ENCODE measurements around the gene F7. TPM values are rescaled to one million over a fixed set of nuclear protein-coding genes. Genes with fewer than 3 reads are reported as not detected.
"Not testable (repeated sequence)": the region's sequence is repeated elsewhere in the genome, so short reads cannot be mapped to it uniquely, and the experiment has no call there.

The F7 gene
- total RNA-seq (2014; rRNA removed) = not detected in 2 replicates
- Bru-seq, nascent RNA = not detected
- not detected for BruChase-seq, experiment 1, labeled RNA remaining after a 6-hour chase
- BruChase-seq, experiment 2, labeled RNA remaining after a 2-hour chase = percentile 8 among the genes with signal in this experiment
- long read RNA-seq = 0 reads

GRCh38 chr13:113105032-113105920 is at the start of gene F7:
TSS of gene F7 (plus strand) at chr13:113105791. CDS start at chr13:113105842, 51 bp downstream.
- Histone ChIP-seq H3K4me2 (ENCODE audit: low read length) (no peak within 1 kb of the TSS), H3K4me1 (ENCODE audit: insufficient read depth, low read length) (no peaks in the 10 kb centered on the region), H3K9ac (ENCODE audit: low read length) (no peak within 1 kb of the TSS), H3K27me3 (ENCODE audit: low read length) (no peaks in the 10 kb centered on the region), H3K9me2 (replicated peaks; ENCODE audit: low read length) (no peaks in the 10 kb centered on the region), H3F3A (ENCODE audit: low read length, unreplicated experiment) (no peaks in the 10 kb centered on the region), H3K36me3 (ENCODE audit: low read depth, low read length) (no peaks in the 10 kb centered on the region), H3K79me2 (ENCODE audit: low read length) (no peaks in the 10 kb centered on the region), H4K20me1 (ENCODE audit: low read length) (no peaks in the 10 kb centered on the region), H3K9me3 (ENCODE audit: low read length) (no peaks in the 10 kb centered on the region), H3K27ac (ENCODE audit: low read length) (no peak within 1 kb of the TSS), H2AFZ (ENCODE audit: low read length) (no peak within 1 kb of the TSS), H3K4me3 (ENCODE audit: low read length) (no peak within 1 kb of the TSS)
- ATAC-seq (peak; percentile 80), DNase-seq (peak; percentile 8)
- CTCF ChIA-PET = no interaction called here
- POLR2A ChIA-PET (ENCODE audit: unreplicated experiment) = no interaction called here
- intact Hi-C loops (cut with micrococcal nuclease) = no loop called here
- TF ChIP-seq EZH2phosphoT487 (IDR thresholded peaks at IDR 0.05; ENCODE audit: borderline replicate concordance, low read length) (no peak), EZH2 (IDR thresholded peaks at IDR 0.05; ENCODE audit: low read length, unreplicated experiment) (no peak), CTCF (conservative IDR thresholded peaks at IDR 0.05; ENCODE audit: low read depth, low read length) (no peak)
- BruUV-seq (replicated peaks) = no TSS peak

GRCh38 chr13:113057084-113057483 is 48.5 kb upstream of the F7 start:
- Histone ChIP-seq H3K4me3 (ENCODE audit: low read length) (no peak overlapping the region), H4K20me1 (ENCODE audit: low read length) (no peaks in the 10 kb centered on the region), H3K9ac (ENCODE audit: low read length) (no peak overlapping the region), H3K9me3 (ENCODE audit: low read length) (no peaks in the 10 kb centered on the region), H3K27ac (ENCODE audit: low read length) (no peak overlapping the region), H3K4me1 (ENCODE audit: insufficient read depth, low read length) (0 out of 2 replicates have a peak, but pooled peaks cover 3% of the 10 kb centered on the region), H3K36me3 (ENCODE audit: low read depth, low read length) (no peaks in the 10 kb centered on the region), H3K27me3 (ENCODE audit: low read length) (no peaks in the 10 kb centered on the region), H3K9me2 (replicated peaks; ENCODE audit: low read length) (no peaks in the 10 kb centered on the region), H2AFZ (ENCODE audit: low read length) (no peak overlapping the region), H3F3A (ENCODE audit: low read length, unreplicated experiment) (no peaks in the 10 kb centered on the region), H3K79me2 (ENCODE audit: low read length) (no peaks in the 10 kb centered on the region), H3K4me2 (ENCODE audit: low read length) (no peak overlapping the region)
- ChIA-PET POLR2A (ENCODE audit: unreplicated experiment) (no interaction called here), CTCF (no interaction called here)
- no peak for ATAC-seq
- intact Hi-C loops (cut with micrococcal nuclease) = no loop called here
- BruUV-seq (replicated peaks) = no TSS peak
- no peak for DNase-seq
- TF ChIP-seq EZH2phosphoT487 (IDR thresholded peaks at IDR 0.05; ENCODE audit: borderline replicate concordance, low read length) (no peak), CTCF (conservative IDR thresholded peaks at IDR 0.05; ENCODE audit: low read depth, low read length) (no peak)

- POLR2A ChIA-PET (ENCODE audit: unreplicated experiment); H3K9me2 ChIP-seq (replicated peaks; ENCODE audit: low read length); H3K4me3 ChIP-seq (ENCODE audit: low read length); H3K9ac ChIP-seq (ENCODE audit: low read length); H2AFZ ChIP-seq (ENCODE audit: low read length); BruUV-seq (replicated peaks); H3K27me3 ChIP-seq (ENCODE audit: low read length); ATAC-seq; H4K20me1 ChIP-seq (ENCODE audit: low read length); H3K4me2 ChIP-seq (ENCODE audit: low read length); H3K79me2 ChIP-seq (ENCODE audit: low read length); CTCF ChIA-PET; H3K27ac ChIP-seq (ENCODE audit: low read length); H3K9me3 ChIP-seq (ENCODE audit: low read length); intact Hi-C loops (cut with micrococcal nuclease); H3K4me1 ChIP-seq (ENCODE audit: insufficient read depth, low read length); DNase-seq; H3F3A ChIP-seq (ENCODE audit: low read length, unreplicated experiment); H3K36me3 ChIP-seq (ENCODE audit: low read depth, low read length): not testable (repeated sequence)
Measured at GRCh38 chr13:113057559-113057958, 48.0 kb upstream of the F7 start.

Measured in PC-3 (cell line).